WTC11 (cell line): Measurements from ENCODE around the gene INPP4B. TPM values are rescaled to one million over a fixed set of nuclear protein-coding genes. Genes with fewer than 3 reads are reported as not detected.
A peak's percentile ranks its signal among the peaks of the same experiment; 100 is the strongest.

Source experiments
- ATAC-seq: fragments of 200-7000 bp; cut with Tn5 transposase; 2 replicates; pipeline ENCODE4 v1.10.0; 2021; ENCODE audit warnings: mild to moderate bottlenecking, moderate library complexity
- CTCF ChIA-PET: fragments of 300-600 bp; sonication (Branson Sonifier 250); formaldehyde crosslinking; loops from one replicate; lab custom pipeline; 2021; ENCODE audit warnings: antibody characterized with exemption; lab: Charles Lee
- POLR2A ChIA-PET: fragments of 350-600 bp; sonication (Branson Sonifier 250); formaldehyde crosslinking; loops from one replicate; lab custom pipeline; 2021; ENCODE audit warnings: antibody characterized with exemption; lab: Charles Lee
- DNase-seq: peaks from one replicate; pipeline ENCODE4 v3.0.0; 2021; ENCODE audit warnings: low spot score
- H3K27ac Mint-ChIP-seq: 2 replicates; pipeline ENCODE4 v1.8.0; 2021; ENCODE audit warnings: mixed read lengths
- H3K27me3 Mint-ChIP-seq: 2 replicates; pipeline ENCODE4 v1.8.0; 2021; ENCODE audit warnings: low read depth, mild to moderate bottlenecking, moderate library complexity, mixed read lengths
- H3K36me3 Mint-ChIP-seq: 2 replicates; pipeline ENCODE4 v1.8.0; 2021; ENCODE audit warnings: mixed read lengths
- H3K4me1 Mint-ChIP-seq: 2 replicates; pipeline ENCODE4 v1.8.0; 2022; ENCODE audit warnings: mixed read lengths
- H3K4me3 Mint-ChIP-seq: 2 replicates; pipeline ENCODE4 v1.8.0; 2021; ENCODE audit warnings: mild to moderate bottlenecking, moderate library complexity, mixed read lengths
- H3K9me3 Mint-ChIP-seq: 2 replicates; pipeline ENCODE4 v1.8.0; 2021; ENCODE audit warnings: mixed read lengths
- ATF1 ChIP-seq: sonication (generic); formaldehyde crosslinking; IDR thresholded peaks from 2 replicates; pipeline ENCODE4 v1.8.1; 2023; ENCODE audit warnings: mild to moderate bottlenecking, moderate library complexity, missing genetic modification reagents
- CBFB ChIP-seq: sonication (generic); formaldehyde crosslinking; IDR thresholded peaks from 2 replicates; pipeline ENCODE4 v1.8.1; 2022; ENCODE audit warnings: mild to moderate bottlenecking, low read depth, missing genetic modification reagents
- ETV6 ChIP-seq: sonication (generic); formaldehyde crosslinking; IDR thresholded peaks from 2 replicates; pipeline ENCODE4 v1.8.1; 2022; ENCODE audit warnings: mild to moderate bottlenecking, missing genetic modification reagents
- FOXP1 ChIP-seq: sonication (generic); formaldehyde crosslinking; IDR thresholded peaks from 2 replicates; pipeline ENCODE4 v1.8.0; 2022; ENCODE audit warnings: missing genetic modification reagents, mild to moderate bottlenecking, moderate library complexity, borderline replicate concordance
- HMGA2 ChIP-seq: fragments of 250-450 bp; sonication (Bioruptor Pico); IDR thresholded peaks from 2 replicates; pipeline ENCODE4 v1.4.0; 2021; ENCODE audit warnings: mild to moderate bottlenecking, moderate library complexity
- NFE2L1 ChIP-seq: sonication (generic); formaldehyde crosslinking; IDR thresholded peaks from 2 replicates; pipeline ENCODE4 v1.8.1; 2023; ENCODE audit warnings: missing genetic modification reagents
- NFYB ChIP-seq: sonication (generic); formaldehyde crosslinking; conservative IDR thresholded peaks from 2 replicates; pipeline ENCODE4 v1.8.0; 2022; ENCODE audit warnings: low read depth, missing genetic modification reagents
- OVOL2 ChIP-seq: fragments of 250-450 bp; sonication (Bioruptor Pico); IDR thresholded peaks from 2 replicates; pipeline ENCODE4 v1.9.0; 2021; ENCODE audit warnings: mild to moderate bottlenecking, borderline replicate concordance
- RORB ChIP-seq: fragments of 250-450 bp; sonication (Bioruptor Pico); IDR thresholded peaks from 2 replicates; pipeline ENCODE4 v1.9.0; 2021; ENCODE audit warnings: mild to moderate bottlenecking
- SOX15 ChIP-seq: fragments of 250-450 bp; sonication (Bioruptor Pico); IDR thresholded peaks from 2 replicates; pipeline ENCODE4 v1.9.0; 2021; ENCODE audit warnings: mild to moderate bottlenecking
- SP1 ChIP-seq: sonication (generic); formaldehyde crosslinking; conservative IDR thresholded peaks from 2 replicates; pipeline ENCODE4 v1.8.1; 2022; ENCODE audit warnings: missing genetic modification reagents
- ZBTB21 ChIP-seq: sonication (generic); formaldehyde crosslinking; IDR thresholded peaks from 2 replicates; pipeline ENCODE4 v1.8.1; 2023; ENCODE audit warnings: mild to moderate bottlenecking, missing genetic modification reagents, borderline replicate concordance
- ZNF219 ChIP-seq: sonication (generic); formaldehyde crosslinking; IDR thresholded peaks from 2 replicates; pipeline ENCODE4 v1.8.0; 2023; ENCODE audit warnings: missing genetic modification reagents, mild to moderate bottlenecking, borderline replicate concordance
- ZNF317 ChIP-seq: sonication (generic); formaldehyde crosslinking; IDR thresholded peaks from 2 replicates; pipeline ENCODE4 v1.8.1; 2023; ENCODE audit warnings: low read depth, mild to moderate bottlenecking, moderate library complexity, missing genetic modification reagents, borderline replicate concordance
- ZNF396 ChIP-seq: fragments of 250-450 bp; sonication (Bioruptor Pico); IDR thresholded peaks from 2 replicates; pipeline ENCODE4 v1.8.0; 2021; ENCODE audit warnings: mild to moderate bottlenecking, moderate library complexity, borderline replicate concordance
- ZNF416 ChIP-seq: fragments of 250-450 bp; sonication (Bioruptor Pico); IDR thresholded peaks from 2 replicates; pipeline ENCODE4 v1.9.0; 2021; ENCODE audit warnings: mild to moderate bottlenecking, inconsistent platforms
- total RNA-seq: library from RNA; stranded (reverse); gene quantifications from 3 replicates; pipeline ENCODE4 v1.2.3, GENCODE V29; 2021
- TF ChIP-seq, protein P1 (sequence below): sonication (generic); formaldehyde crosslinking; IDR thresholded peaks from 2 replicates; pipeline ENCODE4 v1.8.1; 2023; ENCODE audit warnings: mild to moderate bottlenecking, missing genetic modification reagents, moderate library complexity
- TF ChIP-seq, protein P2 (sequence below): sonication (generic); formaldehyde crosslinking; conservative IDR thresholded peaks from 2 replicates; pipeline ENCODE4 v1.8.1; 2023; ENCODE audit warnings: mild to moderate bottlenecking, low read depth, missing genetic modification reagents, moderate library complexity
- TF ChIP-seq, protein P3 (sequence below): sonication (generic); formaldehyde crosslinking; IDR thresholded peaks from 2 replicates; pipeline ENCODE4 v1.8.0; 2022; ENCODE audit warnings: mild to moderate bottlenecking, missing genetic modification reagents
- TF ChIP-seq, protein P4 (sequence below): sonication (generic); formaldehyde crosslinking; IDR thresholded peaks from 2 replicates; pipeline ENCODE4 v1.8.0; 2023; ENCODE audit warnings: mild to moderate bottlenecking, missing genetic modification reagents
- TF ChIP-seq, protein P5 (sequence below): sonication (generic); formaldehyde crosslinking; IDR thresholded peaks from 2 replicates; pipeline ENCODE4 v1.8.1; 2022; ENCODE audit warnings: mild to moderate bottlenecking, moderate library complexity, missing genetic modification reagents
- TF ChIP-seq, protein P6 (sequence below): sonication (generic); formaldehyde crosslinking; IDR thresholded peaks from 2 replicates; pipeline ENCODE4 v1.8.0; 2022; ENCODE audit warnings: mild to moderate bottlenecking, missing genetic modification reagents

Gene INPP4B
- total RNA-seq, 1 experiment from 2014 or later: 0.92 TPM

DNA sequence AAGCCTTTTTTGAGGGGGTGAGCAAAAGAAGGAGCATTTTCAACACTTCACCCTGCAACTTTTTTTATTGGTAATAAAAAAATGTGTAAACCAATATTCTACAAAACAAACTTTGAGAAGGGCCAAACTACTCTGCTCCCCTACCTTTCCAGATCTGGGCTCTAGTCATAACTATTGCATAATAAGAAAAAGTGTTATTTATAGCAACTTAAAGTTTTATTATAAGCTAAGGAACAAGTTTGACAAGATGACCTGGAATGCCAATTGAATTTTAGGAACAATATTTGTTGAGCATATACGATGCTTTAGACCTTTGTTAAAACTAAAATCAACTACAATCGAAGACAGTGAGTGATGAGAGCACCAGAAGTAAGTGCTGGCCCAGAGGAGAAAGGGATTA is 800.1 kb downstream of the INPP4B start (continued):
- no peak for TF ChIP-seq RORB (CRISPR knock-in tag)
- TF ChIP-seq, protein P1, sequence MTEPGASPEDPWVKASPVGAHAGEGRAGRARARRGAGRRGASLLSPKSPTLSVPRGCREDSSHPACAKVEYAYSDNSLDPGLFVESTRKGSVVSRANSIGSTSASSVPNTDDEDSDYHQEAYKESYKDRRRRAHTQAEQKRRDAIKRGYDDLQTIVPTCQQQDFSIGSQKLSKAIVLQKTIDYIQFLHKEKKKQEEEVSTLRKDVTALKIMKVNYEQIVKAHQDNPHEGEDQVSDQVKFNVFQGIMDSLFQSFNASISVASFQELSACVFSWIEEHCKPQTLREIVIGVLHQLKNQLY (CRISPR knock-in tag): no peak

DNA sequence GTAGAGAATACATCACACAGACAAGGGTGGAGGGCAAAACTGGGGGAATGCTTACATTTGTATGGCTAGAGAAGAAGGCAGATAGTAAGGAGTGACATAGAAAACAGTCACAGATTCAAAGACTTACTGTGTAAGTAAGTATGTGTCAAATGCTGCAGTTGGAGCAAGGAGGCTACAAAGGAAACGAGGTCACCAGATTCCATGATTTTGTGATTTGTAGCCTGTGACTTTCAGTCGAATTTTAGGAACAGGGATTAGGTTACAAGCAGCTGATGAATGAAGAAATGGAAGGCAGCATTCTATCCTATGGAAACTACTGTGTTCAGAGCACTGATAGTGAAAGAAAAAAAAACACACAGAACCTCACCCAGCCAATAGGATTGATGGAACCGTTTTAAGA is 801.8 kb downstream of the INPP4B start:
- POLR2A ChIA-PET: no interaction called here

DNA sequence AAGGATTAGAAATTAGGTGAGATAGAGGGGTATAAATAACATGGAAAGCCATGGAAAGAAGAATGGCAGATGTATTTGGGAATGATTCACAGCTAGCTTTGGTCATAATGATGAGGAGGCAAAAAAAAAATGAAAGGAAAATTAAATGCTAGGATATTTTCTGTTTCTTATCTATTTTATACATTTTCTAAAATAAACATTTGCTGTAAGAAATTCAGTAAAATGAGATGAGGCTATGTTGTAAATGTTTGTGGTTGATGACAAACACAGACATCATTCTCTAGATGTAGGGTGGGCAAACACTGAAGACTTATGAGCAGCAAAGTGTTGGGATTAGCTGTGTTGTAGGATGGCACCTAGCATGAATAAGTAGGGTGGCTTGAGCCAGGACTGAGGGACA is 802.6 kb downstream of the INPP4B start:
- H3K27me3 Mint-ChIP-seq: peaks cover 35% of the 10 kb centered on the region
- no peak overlapping the region for H3K27ac Mint-ChIP-seq
- no peaks in the 10 kb centered on the region for H3K9me3 Mint-ChIP-seq
- no peak for TF ChIP-seq ETV6 (CRISPR knock-in tag)
- TF ChIP-seq, protein P2, sequence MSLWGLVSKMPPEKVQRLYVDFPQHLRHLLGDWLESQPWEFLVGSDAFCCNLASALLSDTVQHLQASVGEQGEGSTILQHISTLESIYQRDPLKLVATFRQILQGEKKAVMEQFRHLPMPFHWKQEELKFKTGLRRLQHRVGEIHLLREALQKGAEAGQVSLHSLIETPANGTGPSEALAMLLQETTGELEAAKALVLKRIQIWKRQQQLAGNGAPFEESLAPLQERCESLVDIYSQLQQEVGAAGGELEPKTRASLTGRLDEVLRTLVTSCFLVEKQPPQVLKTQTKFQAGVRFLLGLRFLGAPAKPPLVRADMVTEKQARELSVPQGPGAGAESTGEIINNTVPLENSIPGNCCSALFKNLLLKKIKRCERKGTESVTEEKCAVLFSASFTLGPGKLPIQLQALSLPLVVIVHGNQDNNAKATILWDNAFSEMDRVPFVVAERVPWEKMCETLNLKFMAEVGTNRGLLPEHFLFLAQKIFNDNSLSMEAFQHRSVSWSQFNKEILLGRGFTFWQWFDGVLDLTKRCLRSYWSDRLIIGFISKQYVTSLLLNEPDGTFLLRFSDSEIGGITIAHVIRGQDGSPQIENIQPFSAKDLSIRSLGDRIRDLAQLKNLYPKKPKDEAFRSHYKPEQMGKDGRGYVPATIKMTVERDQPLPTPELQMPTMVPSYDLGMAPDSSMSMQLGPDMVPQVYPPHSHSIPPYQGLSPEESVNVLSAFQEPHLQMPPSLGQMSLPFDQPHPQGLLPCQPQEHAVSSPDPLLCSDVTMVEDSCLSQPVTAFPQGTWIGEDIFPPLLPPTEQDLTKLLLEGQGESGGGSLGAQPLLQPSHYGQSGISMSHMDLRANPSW: no peak
- TF ChIP-seq, protein P3, sequence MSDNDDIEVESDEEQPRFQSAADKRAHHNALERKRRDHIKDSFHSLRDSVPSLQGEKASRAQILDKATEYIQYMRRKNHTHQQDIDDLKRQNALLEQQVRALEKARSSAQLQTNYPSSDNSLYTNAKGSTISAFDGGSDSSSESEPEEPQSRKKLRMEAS: no peak
- no peak for TF ChIP-seq CBFB
- no peak for TF ChIP-seq FOXP1 (CRISPR knock-in tag)
- TF ChIP-seq, protein P4, sequence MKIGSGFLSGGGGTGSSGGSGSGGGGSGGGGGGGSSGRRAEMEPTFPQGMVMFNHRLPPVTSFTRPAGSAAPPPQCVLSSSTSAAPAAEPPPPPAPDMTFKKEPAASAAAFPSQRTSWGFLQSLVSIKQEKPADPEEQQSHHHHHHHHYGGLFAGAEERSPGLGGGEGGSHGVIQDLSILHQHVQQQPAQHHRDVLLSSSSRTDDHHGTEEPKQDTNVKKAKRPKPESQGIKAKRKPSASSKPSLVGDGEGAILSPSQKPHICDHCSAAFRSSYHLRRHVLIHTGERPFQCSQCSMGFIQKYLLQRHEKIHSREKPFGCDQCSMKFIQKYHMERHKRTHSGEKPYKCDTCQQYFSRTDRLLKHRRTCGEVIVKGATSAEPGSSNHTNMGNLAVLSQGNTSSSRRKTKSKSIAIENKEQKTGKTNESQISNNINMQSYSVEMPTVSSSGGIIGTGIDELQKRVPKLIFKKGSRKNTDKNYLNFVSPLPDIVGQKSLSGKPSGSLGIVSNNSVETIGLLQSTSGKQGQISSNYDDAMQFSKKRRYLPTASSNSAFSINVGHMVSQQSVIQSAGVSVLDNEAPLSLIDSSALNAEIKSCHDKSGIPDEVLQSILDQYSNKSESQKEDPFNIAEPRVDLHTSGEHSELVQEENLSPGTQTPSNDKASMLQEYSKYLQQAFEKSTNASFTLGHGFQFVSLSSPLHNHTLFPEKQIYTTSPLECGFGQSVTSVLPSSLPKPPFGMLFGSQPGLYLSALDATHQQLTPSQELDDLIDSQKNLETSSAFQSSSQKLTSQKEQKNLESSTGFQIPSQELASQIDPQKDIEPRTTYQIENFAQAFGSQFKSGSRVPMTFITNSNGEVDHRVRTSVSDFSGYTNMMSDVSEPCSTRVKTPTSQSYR (CRISPR knock-in tag): no peak
- TF ChIP-seq, protein P5, sequence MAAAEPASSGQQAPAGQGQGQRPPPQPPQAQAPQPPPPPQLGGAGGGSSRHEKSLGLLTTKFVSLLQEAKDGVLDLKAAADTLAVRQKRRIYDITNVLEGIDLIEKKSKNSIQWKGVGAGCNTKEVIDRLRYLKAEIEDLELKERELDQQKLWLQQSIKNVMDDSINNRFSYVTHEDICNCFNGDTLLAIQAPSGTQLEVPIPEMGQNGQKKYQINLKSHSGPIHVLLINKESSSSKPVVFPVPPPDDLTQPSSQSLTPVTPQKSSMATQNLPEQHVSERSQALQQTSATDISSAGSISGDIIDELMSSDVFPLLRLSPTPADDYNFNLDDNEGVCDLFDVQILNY (CRISPR knock-in tag): no peak
- no peak for TF ChIP-seq ZBTB21 (CRISPR knock-in tag)
- no peak for TF ChIP-seq ATF1 (CRISPR knock-in tag)
- no peak for TF ChIP-seq NFYB (CRISPR knock-in tag)
- no peak for TF ChIP-seq SOX15 (CRISPR knock-in tag)
- TF ChIP-seq OVOL2 (CRISPR knock-in tag): no peak
- no peak for TF ChIP-seq ZNF219 (CRISPR knock-in tag)
- TF ChIP-seq NFE2L1: no peak
- TF ChIP-seq, protein P6, sequence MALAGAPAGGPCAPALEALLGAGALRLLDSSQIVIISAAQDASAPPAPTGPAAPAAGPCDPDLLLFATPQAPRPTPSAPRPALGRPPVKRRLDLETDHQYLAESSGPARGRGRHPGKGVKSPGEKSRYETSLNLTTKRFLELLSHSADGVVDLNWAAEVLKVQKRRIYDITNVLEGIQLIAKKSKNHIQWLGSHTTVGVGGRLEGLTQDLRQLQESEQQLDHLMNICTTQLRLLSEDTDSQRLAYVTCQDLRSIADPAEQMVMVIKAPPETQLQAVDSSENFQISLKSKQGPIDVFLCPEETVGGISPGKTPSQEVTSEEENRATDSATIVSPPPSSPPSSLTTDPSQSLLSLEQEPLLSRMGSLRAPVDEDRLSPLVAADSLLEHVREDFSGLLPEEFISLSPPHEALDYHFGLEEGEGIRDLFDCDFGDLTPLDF (CRISPR knock-in tag): no peak
- no peak for TF ChIP-seq ZNF396 (CRISPR knock-in tag)
- POLR2A ChIA-PET: no interaction called here
- CTCF ChIA-PET: no interaction called here
- DNase-seq: no peak
- peaks cover 32% of the 10 kb centered on the region for H3K4me1 Mint-ChIP-seq
- no peaks in the 10 kb centered on the region for H3K36me3 Mint-ChIP-seq
- no peak for ATAC-seq
- no peak overlapping the region for H3K4me3 Mint-ChIP-seq

More for the DNA sequence above, 801.8 kb downstream of the INPP4B start:
- ATAC-seq (peak; percentile 49), DNase-seq (no peak)
- CTCF ChIA-PET: no interaction called here
- no peak overlapping the region for H3K27ac Mint-ChIP-seq
- no peaks in the 10 kb centered on the region for H3K9me3 Mint-ChIP-seq
- H3K27me3 Mint-ChIP-seq: peaks cover 35% of the 10 kb centered on the region
- TF ChIP-seq, protein P3: no peak
- TF ChIP-seq ZNF396 (CRISPR knock-in tag) (no peak), SP1 (CRISPR knock-in tag) (no peak), HMGA2 (CRISPR knock-in tag) (no peak), ZNF317 (CRISPR knock-in tag) (no peak), ZNF416 (CRISPR knock-in tag) (no peak)
- H3K4me1 Mint-ChIP-seq: peaks cover 32% of the 10 kb centered on the region
- H3K4me3 Mint-ChIP-seq: 0 out of 2 replicates have a peak overlapping the region, but pooled peaks have one; percentile 4
- H3K36me3 Mint-ChIP-seq: no peaks in the 10 kb centered on the region
